ENCODE measurements around the gene SMAD4. TPM values are rescaled to one million over a fixed set of nuclear protein-coding genes. Genes with fewer than 3 reads are reported as not detected.
"Not testable (repeated sequence)": the region's sequence is repeated elsewhere in the genome, so short reads cannot be mapped to it uniquely, and the experiment has no call there.

Gene SMAD4
- 108 TPM for total RNA-seq

GRCh38 chr18:51029694-51030536 lies at the start of gene SMAD4:
Gene SMAD4, plus strand, starts transcription at chr18:51030213. Its CDS starts 16,834 bp downstream, at chr18:51047047.
- DNase-seq (ENCODE audit: low spot score) = peak; percentile 97

- DNase-seq (ENCODE audit: low spot score) = no peak
Observed at GRCh38 chr18:50981381-50981780, 48.6 kb upstream of the SMAD4 start.

- DNase-seq (ENCODE audit: low spot score) = no peak
Observed at GRCh38 chr18:50982086-50982801, 47.8 kb upstream of the SMAD4 start.

- no peak for DNase-seq (ENCODE audit: low spot score)
Observed at GRCh38 chr18:50982802-50983179, 47.2 kb upstream of the SMAD4 start.

GRCh38 chr18:50986360-50987087 lies 43.5 kb upstream of the SMAD4 start:
- no peak for DNase-seq (ENCODE audit: low spot score)

GRCh38 chr18:50987261-50987660 lies 42.8 kb upstream of the SMAD4 start:
- no peak for DNase-seq (ENCODE audit: low spot score)

- DNase-seq (ENCODE audit: low spot score) = no peak
Observed at GRCh38 chr18:50989711-50990110, 40.3 kb upstream of the SMAD4 start.

GRCh38 chr18:50992351-50992762 lies 37.7 kb upstream of the SMAD4 start:
- no peak for DNase-seq (ENCODE audit: low spot score)

GRCh38 chr18:50994031-50994430 lies 36.0 kb upstream of the SMAD4 start:
- DNase-seq (ENCODE audit: low spot score) = no peak

GRCh38 chr18:51003174-51003573 lies 26.8 kb upstream of the SMAD4 start:
- DNase-seq (ENCODE audit: low spot score) = not testable (repeated sequence)

- DNase-seq (ENCODE audit: low spot score) = no peak
Observed at GRCh38 chr18:51006061-51006818, 23.8 kb upstream of the SMAD4 start.

- DNase-seq (ENCODE audit: low spot score) = no peak
Observed at GRCh38 chr18:51006948-51007789, 22.8 kb upstream of the SMAD4 start.

GRCh38 chr18:51007790-51008139 lies 22.2 kb upstream of the SMAD4 start:
- no peak for DNase-seq (ENCODE audit: low spot score)

GRCh38 chr18:51009072-51009471 lies 20.9 kb upstream of the SMAD4 start:
- DNase-seq (ENCODE audit: low spot score) = no peak

- no peak for DNase-seq (ENCODE audit: low spot score)
Observed at GRCh38 chr18:51010218-51010617, 19.8 kb upstream of the SMAD4 start.

GRCh38 chr18:51011709-51012108 lies 18.3 kb upstream of the SMAD4 start:
- no peak for DNase-seq (ENCODE audit: low spot score)

GRCh38 chr18:51012441-51012840 lies 17.6 kb upstream of the SMAD4 start:
- no peak for DNase-seq (ENCODE audit: low spot score)

- DNase-seq (ENCODE audit: low spot score) = no peak
Observed at GRCh38 chr18:51013259-51013658, 16.8 kb upstream of the SMAD4 start.

- DNase-seq (ENCODE audit: low spot score) = no peak
Observed at GRCh38 chr18:51017140-51017879, 12.7 kb upstream of the SMAD4 start.

- DNase-seq (ENCODE audit: low spot score) = no peak
Observed at GRCh38 chr18:51020536-51020935, 9.5 kb upstream of the SMAD4 start.
